GM13977 (cell line): ENCODE results near the gene NR4A3.

ENCODE experiments used
- DNase-seq: peaks from one replicate; pipeline ENCODE4 v3.0.0; 2012; ENCODE audit warnings: low spot score
- CTCF ChIP-seq: IDR thresholded peaks from 2 replicates; pipeline ENCODE4 v1.5.1; 2012; ENCODE audit warnings: mild to moderate bottlenecking, control low read depth; ENCODE audit not compliant: insufficient read depth; ENCODE audit errors: extremely low read depth, missing control alignments
- in situ Hi-C: fragments of 300-500 bp; cut with MboI; formaldehyde crosslinking; loops from one replicate; pipeline ENCODE4 v1.12.0; 2022; ENCODE audit warnings: low sequenced_read_pairs, low pct_unique_long_range_greater_than_20kb, mixed read lengths, inconsistent platforms; ENCODE audit not compliant: unreplicated experiment

Gene NR4A3

GRCh38 chr9:99840072-99840471 is 18.4 kb downstream of the NR4A3 start:
- DNase-seq: no peak
- in situ Hi-C loops: loop anchor here (25.0 kb wide), 1 partner anchor 372 kb away; no protein-coding TSS in a partner anchor
- no peak for TF ChIP-seq CTCF

- DNase-seq: no peak
- in situ Hi-C loops: loop anchor here (25.0 kb wide), 1 partner anchor 367 kb away; no protein-coding TSS in a partner anchor
- no peak for TF ChIP-seq CTCF
These were observed 23.4 kb downstream of the NR4A3 start for GRCh38 chr9:99845063-99845462.

GRCh38 chr9:99848447-99848846 is 26.8 kb downstream of the NR4A3 start:
- TF ChIP-seq CTCF: no peak
- no peak for DNase-seq
- in situ Hi-C loops: loop anchor here (25.0 kb wide), 1 partner anchor 364 kb away; no protein-coding TSS in a partner anchor

GRCh38 chr9:99850736-99851499 is 29.2 kb downstream of the NR4A3 start:
- in situ Hi-C loops: no loop called here
- no peak for TF ChIP-seq CTCF
- DNase-seq: no peak

- no peak for DNase-seq
- no peak for TF ChIP-seq CTCF
- in situ Hi-C loops: no loop called here
These were observed 29.8 kb downstream of the NR4A3 start for GRCh38 chr9:99851500-99851822.

GRCh38 chr9:99852617-99853016 is 30.9 kb downstream of the NR4A3 start:
- in situ Hi-C loops: no loop called here
- TF ChIP-seq CTCF: no peak
- DNase-seq: no peak
